HCT116 (cell line): ENCODE data around the gene PAXIP1. TPM values are rescaled to one million over a fixed set of nuclear protein-coding genes. Genes with fewer than 3 reads are reported as not detected.

ENCODE experiments used
- ATAC-seq: fragments of 200-7000 bp; cut with Tn5 transposase; 2 replicates; pipeline ENCODE4 v1.9.1; 2020; ENCODE audit warnings: mild to moderate bottlenecking, moderate library complexity
- BruUV-seq: library from RNA; stranded (reverse); fragments of 400-500 nt; replicated peaks from 2 replicates; lab custom pipeline; 2021; lab: Mats Ljungman, UMichigan
- CTCF ChIA-PET: fragments of 300-600 bp; sonication (Branson Sonifier 250); formaldehyde crosslinking; loops from one replicate; lab custom pipeline; 2021; ENCODE audit warnings: antibody characterized with exemption; lab: Charles Lee
- POLR2A ChIA-PET: fragments of 300-600, 350-600 bp; sonication (Branson Sonifier 250); formaldehyde crosslinking; loops from one replicate; lab custom pipeline; 2021; ENCODE audit warnings: antibody characterized with exemption; lab: Charles Lee
- RAD21 ChIA-PET, 2 experiments: fragments of 300-600 bp; sonication (Branson Sonifier 250); formaldehyde crosslinking; loops; one replicate each; lab custom pipeline; 2023; ENCODE audit warnings: low total read pairs in 2 of 2; ENCODE audit not compliant: uncharacterized antibody in 2 of 2, unreplicated experiment in 2 of 2, low non-redundant PET in 1 of 2; lab: Charles Lee
- DNase-seq: peaks from one replicate; pipeline ENCODE4 v3.0.0-alpha.2; 2010; ENCODE audit warnings: low read depth, low spot score
- H2AFZ ChIP-seq: fragments of 200-600 bp; shearing (Covaris generic), sonication (generic); 2 replicates; pipeline ENCODE4 v1.6.1; 2017; ENCODE audit warnings: low read depth, mixed run types, mixed read lengths, antibody characterized with exemption, low read length; ENCODE audit not compliant: poor library complexity, severe bottlenecking
- H3K27ac ChIP-seq: 2 replicates; pipeline ENCODE4 v1.5.1; 2012; ENCODE audit warnings: low read depth, low read length
- H3K27me3 ChIP-seq: fragments of 200-600 bp; sonication (generic); 2 replicates; pipeline ENCODE4 v1.6.1; 2016; ENCODE audit warnings: mixed run types, low read length, mixed read lengths; ENCODE audit not compliant: insufficient read depth
- H3K36me3 ChIP-seq, 2 experiments: fragments of 200-500 bp in 1 of 2; fragments of 200-600 bp in 1 of 2; sonication (Bioruptor generic) in 1 of 2; sonication (generic) in 1 of 2; 2 replicates each; pipeline versions ENCODE4 v1.5.1 to v1.6.1; 2014 to 2016; ENCODE audit warnings: low read length in 2 of 2, inconsistent platforms in 1 of 2, mixed read lengths in 1 of 2, mixed run types in 1 of 2; ENCODE audit not compliant: insufficient read depth in 2 of 2, control insufficient read depth in 1 of 2
- H3K4me1 ChIP-seq, 2 experiments: fragments of 200-600 bp in 1 of 2; sonication (generic) in 1 of 2; 2 replicates each; pipeline versions ENCODE4 v1.5.1 to v1.6.1; 2012 to 2017; ENCODE audit warnings: low read length in 2 of 2, inconsistent platforms in 1 of 2, mild to moderate bottlenecking in 1 of 2, mixed read lengths in 1 of 2, mixed run types in 1 of 2, moderate library complexity in 1 of 2; ENCODE audit not compliant: insufficient read depth in 2 of 2, control insufficient read depth in 1 of 2
- H3K4me2 ChIP-seq: fragments of 200-600 bp; sonication (generic); 2 replicates; pipeline ENCODE4 v1.6.1; 2017; ENCODE audit warnings: mixed run types, low read length, mixed read lengths
- H3K4me3 ChIP-seq, 2 experiments: fragments of 200-600 bp in 1 of 2; sonication (generic) in 1 of 2; replicated peaks in 1 of 2; 2 replicates each; pipeline ENCODE4 v1.5.1; 2011 to 2016; ENCODE audit warnings: low read length in 2 of 2, control low read depth in 1 of 2, low read depth in 1 of 2, mild to moderate bottlenecking in 1 of 2, mixed read lengths in 1 of 2, mixed run types in 1 of 2
- H3K79me2 ChIP-seq: fragments of 200-600 bp; sonication (generic); 2 replicates; pipeline ENCODE4 v1.6.1; 2017; ENCODE audit warnings: mild to moderate bottlenecking, mixed run types, low read length, moderate library complexity, mixed read lengths; ENCODE audit not compliant: insufficient read depth
- H3K9ac ChIP-seq: fragments of 200-600 bp; sonication (generic); 2 replicates; pipeline ENCODE4 v1.6.1; 2016; ENCODE audit warnings: low read length, mixed read lengths
- H3K9me2 ChIP-seq: fragments of 200-600 bp; sonication (generic), shearing (Covaris generic); 2 replicates; pipeline ENCODE4 v1.6.1; 2017; ENCODE audit warnings: mixed run types, mild to moderate bottlenecking, moderate library complexity; ENCODE audit not compliant: insufficient read depth
- H3K9me3 ChIP-seq, 2 experiments: fragments of 200-500 bp in 1 of 2; fragments of 200-600 bp in 1 of 2; sonication (Bioruptor generic) in 1 of 2; sonication (generic) in 1 of 2; 2 replicates each; pipeline ENCODE4 v1.6.1; 2014 to 2017; ENCODE audit warnings: low read length in 2 of 2, mixed read lengths in 2 of 2, inconsistent platforms in 1 of 2, low read depth in 1 of 2, mild to moderate bottlenecking in 1 of 2, mixed run types in 1 of 2, moderate library complexity in 1 of 2; ENCODE audit not compliant: control insufficient read depth in 1 of 2, insufficient read depth in 1 of 2
- H4K20me1 ChIP-seq: fragments of 200-600 bp; sonication (generic), shearing (Covaris generic); 2 replicates; pipeline ENCODE4 v1.6.1; 2017; ENCODE audit warnings: mixed run types, mild to moderate bottlenecking, moderate library complexity; ENCODE audit not compliant: insufficient read depth
- CEBPB ChIP-seq: IDR thresholded peaks from 2 replicates; pipeline ENCODE4 v1.6.1; 2012; ENCODE audit warnings: low read depth
- EZH2phosphoT487 ChIP-seq: fragments of 200-600 bp; IDR thresholded peaks from 2 replicates; pipeline ENCODE4 v1.6.1; 2018; ENCODE audit warnings: antibody characterized with exemption, borderline replicate concordance
- FOSL1 ChIP-seq: IDR thresholded peaks from 2 replicates; pipeline ENCODE4 v1.6.1; 2012; ENCODE audit warnings: low read depth
- POLR2A ChIP-seq: IDR thresholded peaks from 2 replicates; pipeline ENCODE4 v1.7.0; 2011; ENCODE audit warnings: borderline replicate concordance; ENCODE audit not compliant: insufficient read depth, insufficient read length; ENCODE audit errors: extremely low read depth
- SIN3A ChIP-seq: IDR thresholded peaks from 2 replicates; pipeline ENCODE4 v1.6.1; 2012; ENCODE audit warnings: low read depth
- SRF ChIP-seq: IDR thresholded peaks from 2 replicates; pipeline ENCODE4 v1.6.1; 2012; ENCODE audit warnings: low read depth
- intact Hi-C: fragments of 100-400 bp; cut with micrococcal nuclease; formaldehyde crosslinking; loops from 2 replicates; pipeline ENCODE4 v1.10.0; 2022
- total RNA-seq: library from RNA; stranded (reverse); gene quantifications from one replicate; pipeline ENCODE4 v1.2.1, GENCODE V29; 2021; ENCODE audit not compliant: unreplicated experiment
- TF ChIP-seq, protein P1 (sequence below): IDR thresholded peaks from 2 replicates; pipeline ENCODE4 v1.6.1; 2011; ENCODE audit warnings: mild to moderate bottlenecking, low read length, moderate library complexity; ENCODE audit not compliant: insufficient replicate concordance; ENCODE audit errors: extremely low read depth
- TF ChIP-seq, protein P2 (sequence below), 3 experiments: fragments of 200-600 bp in 1 of 3; sonication (generic) in 1 of 3; IDR thresholded peaks in 2 of 3; conservative IDR thresholded peaks in 1 of 3; 2 replicates each; pipeline ENCODE4 v1.5.1; 2012 to 2017; ENCODE audit warnings: low read depth in 2 of 3, low read length in 2 of 3, antibody characterized with exemption in 1 of 3, borderline replicate concordance in 1 of 3, control low read depth in 1 of 3, mild to moderate bottlenecking in 1 of 3, mixed read lengths in 1 of 3, mixed run types in 1 of 3, moderate library complexity in 1 of 3; ENCODE audit not compliant: insufficient read depth in 1 of 3

PAXIP1 gene
- total RNA-seq, 1 experiment from 2014 or later: 20.4 TPM

- ATAC-seq (no peak), DNase-seq (no peak)
- H3K9me3 ChIP-seq: no peaks in the 10 kb centered on the region
- POLR2A ChIA-PET: no interaction called here
- no peaks in the 10 kb centered on the region for H3K36me3 ChIP-seq
- no peaks in the 10 kb centered on the region for H3K4me1 ChIP-seq
- H3K27ac ChIP-seq: no peak overlapping the region
- BruUV-seq: no TSS peak
- H2AFZ ChIP-seq: no peak overlapping the region
- no peak overlapping the region for H3K4me3 ChIP-seq
- CTCF ChIA-PET: no interaction called here
- no peaks in the 10 kb centered on the region for H4K20me1 ChIP-seq
- intact Hi-C loops: no loop called here
- no peaks in the 10 kb centered on the region for H3K9me2 ChIP-seq
- no peak overlapping the region for H3K9ac ChIP-seq
- RAD21 ChIA-PET: no interaction called here
- TF ChIP-seq CEBPB (no peak), SRF (no peak), FOSL1 (no peak), POLR2A (no peak), SIN3A (no peak), EZH2phosphoT487 (no peak)
- TF ChIP-seq, protein P1, sequence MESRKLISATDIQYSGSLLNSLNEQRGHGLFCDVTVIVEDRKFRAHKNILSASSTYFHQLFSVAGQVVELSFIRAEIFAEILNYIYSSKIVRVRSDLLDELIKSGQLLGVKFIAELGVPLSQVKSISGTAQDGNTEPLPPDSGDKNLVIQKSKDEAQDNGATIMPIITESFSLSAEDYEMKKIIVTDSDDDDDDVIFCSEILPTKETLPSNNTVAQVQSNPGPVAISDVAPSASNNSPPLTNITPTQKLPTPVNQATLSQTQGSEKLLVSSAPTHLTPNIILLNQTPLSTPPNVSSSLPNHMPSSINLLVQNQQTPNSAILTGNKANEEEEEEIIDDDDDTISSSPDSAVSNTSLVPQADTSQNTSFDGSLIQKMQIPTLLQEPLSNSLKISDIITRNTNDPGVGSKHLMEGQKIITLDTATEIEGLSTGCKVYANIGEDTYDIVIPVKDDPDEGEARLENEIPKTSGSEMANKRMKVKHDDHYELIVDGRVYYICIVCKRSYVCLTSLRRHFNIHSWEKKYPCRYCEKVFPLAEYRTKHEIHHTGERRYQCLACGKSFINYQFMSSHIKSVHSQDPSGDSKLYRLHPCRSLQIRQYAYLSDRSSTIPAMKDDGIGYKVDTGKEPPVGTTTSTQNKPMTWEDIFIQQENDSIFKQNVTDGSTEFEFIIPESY: no peak
- TF ChIP-seq, protein P2, sequence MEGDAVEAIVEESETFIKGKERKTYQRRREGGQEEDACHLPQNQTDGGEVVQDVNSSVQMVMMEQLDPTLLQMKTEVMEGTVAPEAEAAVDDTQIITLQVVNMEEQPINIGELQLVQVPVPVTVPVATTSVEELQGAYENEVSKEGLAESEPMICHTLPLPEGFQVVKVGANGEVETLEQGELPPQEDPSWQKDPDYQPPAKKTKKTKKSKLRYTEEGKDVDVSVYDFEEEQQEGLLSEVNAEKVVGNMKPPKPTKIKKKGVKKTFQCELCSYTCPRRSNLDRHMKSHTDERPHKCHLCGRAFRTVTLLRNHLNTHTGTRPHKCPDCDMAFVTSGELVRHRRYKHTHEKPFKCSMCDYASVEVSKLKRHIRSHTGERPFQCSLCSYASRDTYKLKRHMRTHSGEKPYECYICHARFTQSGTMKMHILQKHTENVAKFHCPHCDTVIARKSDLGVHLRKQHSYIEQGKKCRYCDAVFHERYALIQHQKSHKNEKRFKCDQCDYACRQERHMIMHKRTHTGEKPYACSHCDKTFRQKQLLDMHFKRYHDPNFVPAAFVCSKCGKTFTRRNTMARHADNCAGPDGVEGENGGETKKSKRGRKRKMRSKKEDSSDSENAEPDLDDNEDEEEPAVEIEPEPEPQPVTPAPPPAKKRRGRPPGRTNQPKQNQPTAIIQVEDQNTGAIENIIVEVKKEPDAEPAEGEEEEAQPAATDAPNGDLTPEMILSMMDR (IDR thresholded peaks at IDR 0.05 in 2 of 3, conservative IDR thresholded peaks at IDR 0.05 in 1 of 3; ENCODE audit: borderline replicate concordance in 1 of 3, insufficient read depth in 1 of 3, low read depth in 2 of 3, low read length in 2 of 3): no peak
- no peaks in the 10 kb centered on the region for H3K79me2 ChIP-seq
- no peak overlapping the region for H3K4me2 ChIP-seq
- 0 out of 2 replicates have a peak, but pooled peaks cover 3% of the 10 kb centered on the region for H3K27me3 ChIP-seq
These were observed 45.1 kb upstream of the PAXIP1 start for GRCh38 chr7:155048006-155048405.
